HepG2 (cell line): ENCODE results near the gene TNFRSF6B. TPM values are rescaled to one million over a fixed set of nuclear protein-coding genes. Genes with fewer than 3 reads are reported as not detected.

Experiments
- DNMT3B ChIP-seq: conservative IDR thresholded peaks from 2 replicates; pipeline ENCODE4 v1.6.1; 2016; ENCODE audit warnings: missing biosample characterization, control low read depth
- GATAD1 ChIP-seq: IDR thresholded peaks from 2 replicates; pipeline ENCODE4 v1.6.1; 2016; ENCODE audit warnings: missing genetic modification reagents, missing compliant biosample characterization
- HNF4A ChIP-seq: sonication (generic); formaldehyde crosslinking; IDR thresholded peaks from 2 replicates; pipeline ENCODE4 v1.4.0; 2020; ENCODE audit warnings: missing genetic modification reagents
- JUN ChIP-seq: sonication (generic); formaldehyde crosslinking; IDR thresholded peaks from 2 replicates; pipeline ENCODE4 v1.4.0; 2020; ENCODE audit warnings: mild to moderate bottlenecking, missing genetic modification reagents
- KLF15 ChIP-seq: sonication (generic); formaldehyde crosslinking; IDR thresholded peaks from 2 replicates; pipeline ENCODE4 v1.8.1; 2023; ENCODE audit warnings: borderline replicate concordance, mild to moderate bottlenecking, inconsistent platforms, missing genetic modification reagents, mixed read lengths
- NAIF1 ChIP-seq: sonication (generic); formaldehyde crosslinking; IDR thresholded peaks from 2 replicates; pipeline ENCODE4 v1.5.0; 2020; ENCODE audit warnings: mild to moderate bottlenecking, missing genetic modification reagents, borderline replicate concordance
- POLR2AphosphoS2 ChIP-seq: IDR thresholded peaks from 2 replicates; pipeline ENCODE4 v1.6.1; 2011; ENCODE audit warnings: low read depth, low read length, improper control_type of control experiment
- POLR2G ChIP-seq: fragments of 200-400 bp; formaldehyde crosslinking; IDR thresholded peaks from 2 replicates; pipeline ENCODE4 v1.6.1; 2018; ENCODE audit warnings: mild to moderate bottlenecking, low read depth, low read length, moderate library complexity
- RFX5 ChIP-seq: IDR thresholded peaks from 2 replicates; pipeline ENCODE4 v1.6.1; 2011; ENCODE audit warnings: low read depth, low read length, improper control_type of control experiment
- ZNF615 ChIP-seq: sonication (generic); formaldehyde crosslinking; IDR thresholded peaks from 2 replicates; pipeline ENCODE4 v1.5.0; 2020; ENCODE audit warnings: mild to moderate bottlenecking, missing genetic modification reagents, borderline replicate concordance
- ZNF777 ChIP-seq: sonication (generic); formaldehyde crosslinking; IDR thresholded peaks from 2 replicates; pipeline ENCODE4 v1.4.0; 2020; ENCODE audit warnings: missing genetic modification reagents
- polyA plus RNA-seq, 8 experiments: library from polyadenylated mRNA; depleted of rRNA in 3 of 8; stranded (reverse) in 7 of 8; unstranded in 1 of 8; fragments of >200 nt; fragmentation: Illumina TruSeq in 4 of 8; extraction: Trizol in 4 of 8; gene quantifications; 2 replicates each; pipeline versions ENCODE4 v1.2.1 to v1.2.3, GENCODE V29; 2011 to 2016; ENCODE audit warnings: low read depth in 4 of 8, missing spikeins in 1 of 8, mixed read lengths in 1 of 8; ENCODE audit not compliant: insufficient read depth in 1 of 8
- total RNA-seq, 5 experiments: library from RNA; depleted of rRNA; stranded (reverse); fragments of >200 nt; fragmentation: Illumina TruSeq; extraction: Trizol; gene quantifications; 2 replicates each; pipeline ENCODE4 v1.2.3, GENCODE V29; 2016; ENCODE audit warnings: low read depth in 1 of 5
- TF ChIP-seq, protein P1 (sequence below): sonication (generic); formaldehyde crosslinking; IDR thresholded peaks from 2 replicates; pipeline ENCODE4 v1.8.1; 2023; ENCODE audit warnings: mild to moderate bottlenecking, missing genetic modification reagents
- TF ChIP-seq, protein P2 (sequence below): sonication (generic); formaldehyde crosslinking; IDR thresholded peaks from 2 replicates; pipeline ENCODE4 v1.8.1; 2023; ENCODE audit warnings: missing genetic modification reagents, mild to moderate bottlenecking, borderline replicate concordance
- TF ChIP-seq, protein P3 (sequence below): sonication (generic); formaldehyde crosslinking; IDR thresholded peaks from 2 replicates; pipeline ENCODE4 v1.4.0; 2020; ENCODE audit warnings: missing genetic modification reagents, borderline replicate concordance
- TF ChIP-seq, protein P4 (sequence below): sonication (generic); formaldehyde crosslinking; IDR thresholded peaks from 2 replicates; pipeline ENCODE4 v1.4.0; 2020; ENCODE audit warnings: missing genetic modification reagents, borderline replicate concordance
- TF ChIP-seq, protein P5 (sequence below): sonication (generic); formaldehyde crosslinking; IDR thresholded peaks from 2 replicates; pipeline ENCODE4 v1.5.0; 2020; ENCODE audit warnings: missing genetic modification reagents
- TF ChIP-seq, protein P6 (sequence below): sonication (generic); formaldehyde crosslinking; conservative IDR thresholded peaks from 2 replicates; pipeline ENCODE4 v1.8.0; 2022; ENCODE audit warnings: mild to moderate bottlenecking, moderate library complexity, missing genetic modification reagents

The TNFRSF6B gene
- total and polyA plus RNA-seq, 2 of the 13 experiments (the other 11 are each of a cell fraction or from before 2014, with no cell fraction given), result 0.24 TPM; not detected in 1

DNA sequence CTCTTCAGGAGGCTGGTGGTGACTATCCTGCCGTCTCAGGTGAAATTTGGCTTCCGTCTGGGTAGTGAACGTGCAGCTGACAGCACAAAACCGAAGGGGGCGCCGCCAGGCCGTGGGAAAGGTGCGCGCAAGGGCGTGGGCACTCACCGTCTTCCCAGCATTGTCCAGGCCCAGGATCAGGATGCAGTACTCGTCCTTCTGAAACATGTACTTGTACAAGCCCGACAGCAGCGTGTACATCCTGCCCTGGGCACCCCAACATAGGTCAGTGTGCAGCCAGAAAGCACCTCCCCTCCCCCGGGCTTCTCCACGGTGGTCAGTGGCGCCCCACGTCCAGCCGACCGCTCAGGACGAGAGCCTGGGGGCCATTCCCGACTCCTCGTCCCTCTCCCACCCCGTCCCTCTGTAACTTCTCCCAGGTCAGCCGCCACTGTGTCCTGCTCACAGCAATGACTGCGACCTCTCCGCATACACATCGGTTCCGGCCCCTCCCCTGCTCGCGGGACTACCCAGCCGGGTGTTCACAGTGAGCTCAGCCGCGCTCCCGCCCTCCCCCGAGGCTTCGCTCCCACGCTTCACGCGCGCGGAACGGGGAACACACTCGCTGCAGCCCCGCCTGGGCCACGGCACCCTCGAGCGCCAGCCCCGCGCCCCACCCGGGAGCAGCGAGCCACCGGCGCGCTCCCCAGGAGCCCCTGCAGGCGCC lies 10.6 kb downstream of the TNFRSF6B start (continued):
- TF ChIP-seq, protein P1, sequence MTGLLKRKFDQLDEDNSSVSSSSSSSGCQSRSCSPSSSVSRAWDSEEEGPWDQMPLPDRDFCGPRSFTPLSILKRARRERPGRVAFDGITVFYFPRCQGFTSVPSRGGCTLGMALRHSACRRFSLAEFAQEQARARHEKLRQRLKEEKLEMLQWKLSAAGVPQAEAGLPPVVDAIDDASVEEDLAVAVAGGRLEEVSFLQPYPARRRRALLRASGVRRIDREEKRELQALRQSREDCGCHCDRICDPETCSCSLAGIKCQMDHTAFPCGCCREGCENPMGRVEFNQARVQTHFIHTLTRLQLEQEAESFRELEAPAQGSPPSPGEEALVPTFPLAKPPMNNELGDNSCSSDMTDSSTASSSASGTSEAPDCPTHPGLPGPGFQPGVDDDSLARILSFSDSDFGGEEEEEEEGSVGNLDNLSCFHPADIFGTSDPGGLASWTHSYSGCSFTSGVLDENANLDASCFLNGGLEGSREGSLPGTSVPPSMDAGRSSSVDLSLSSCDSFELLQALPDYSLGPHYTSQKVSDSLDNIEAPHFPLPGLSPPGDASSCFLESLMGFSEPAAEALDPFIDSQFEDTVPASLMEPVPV (CRISPR knock-in tag), result no peak
- TF ChIP-seq HNF4A (CRISPR knock-in tag), result peak; percentile 28; the same call in 1 of the 2 replicates
- TF ChIP-seq ZNF615 (CRISPR knock-in tag), result no peak
- TF ChIP-seq, protein P2, sequence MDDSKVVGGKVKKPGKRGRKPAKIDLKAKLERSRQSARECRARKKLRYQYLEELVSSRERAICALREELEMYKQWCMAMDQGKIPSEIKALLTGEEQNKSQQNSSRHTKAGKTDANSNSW (CRISPR knock-in tag), result no peak
- TF ChIP-seq RFX5, result no peak
- peak; percentile 89 for TF ChIP-seq GATAD1
- TF ChIP-seq ZNF777 (CRISPR knock-in tag), result peak; percentile 88
- no peak for TF ChIP-seq DNMT3B (CRISPR knock-in tag)
- TF ChIP-seq, protein P3, sequence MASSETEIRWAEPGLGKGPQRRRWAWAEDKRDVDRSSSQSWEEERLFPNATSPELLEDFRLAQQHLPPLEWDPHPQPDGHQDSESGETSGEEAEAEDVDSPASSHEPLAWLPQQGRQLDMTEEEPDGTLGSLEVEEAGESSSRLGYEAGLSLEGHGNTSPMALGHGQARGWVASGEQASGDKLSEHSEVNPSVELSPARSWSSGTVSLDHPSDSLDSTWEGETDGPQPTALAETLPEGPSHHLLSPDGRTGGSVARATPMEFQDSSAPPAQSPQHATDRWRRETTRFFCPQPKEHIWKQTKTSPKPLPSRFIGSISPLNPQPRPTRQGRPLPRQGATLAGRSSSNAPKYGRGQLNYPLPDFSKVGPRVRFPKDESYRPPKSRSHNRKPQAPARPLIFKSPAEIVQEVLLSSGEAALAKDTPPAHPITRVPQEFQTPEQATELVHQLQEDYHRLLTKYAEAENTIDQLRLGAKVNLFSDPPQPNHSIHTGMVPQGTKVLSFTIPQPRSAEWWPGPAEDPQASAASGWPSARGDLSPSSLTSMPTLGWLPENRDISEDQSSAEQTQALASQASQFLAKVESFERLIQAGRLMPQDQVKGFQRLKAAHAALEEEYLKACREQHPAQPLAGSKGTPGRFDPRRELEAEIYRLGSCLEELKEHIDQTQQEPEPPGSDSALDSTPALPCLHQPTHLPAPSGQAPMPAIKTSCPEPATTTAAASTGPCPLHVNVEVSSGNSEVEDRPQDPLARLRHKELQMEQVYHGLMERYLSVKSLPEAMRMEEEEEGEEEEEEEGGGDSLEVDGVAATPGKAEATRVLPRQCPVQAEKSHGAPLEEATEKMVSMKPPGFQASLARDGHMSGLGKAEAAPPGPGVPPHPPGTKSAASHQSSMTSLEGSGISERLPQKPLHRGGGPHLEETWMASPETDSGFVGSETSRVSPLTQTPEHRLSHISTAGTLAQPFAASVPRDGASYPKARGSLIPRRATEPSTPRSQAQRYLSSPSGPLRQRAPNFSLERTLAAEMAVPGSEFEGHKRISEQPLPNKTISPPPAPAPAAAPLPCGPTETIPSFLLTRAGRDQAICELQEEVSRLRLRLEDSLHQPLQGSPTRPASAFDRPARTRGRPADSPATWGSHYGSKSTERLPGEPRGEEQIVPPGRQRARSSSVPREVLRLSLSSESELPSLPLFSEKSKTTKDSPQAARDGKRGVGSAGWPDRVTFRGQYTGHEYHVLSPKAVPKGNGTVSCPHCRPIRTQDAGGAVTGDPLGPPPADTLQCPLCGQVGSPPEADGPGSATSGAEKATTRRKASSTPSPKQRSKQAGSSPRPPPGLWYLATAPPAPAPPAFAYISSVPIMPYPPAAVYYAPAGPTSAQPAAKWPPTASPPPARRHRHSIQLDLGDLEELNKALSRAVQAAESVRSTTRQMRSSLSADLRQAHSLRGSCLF (CRISPR knock-in tag), result no peak
- no peak for TF ChIP-seq KLF15
- peak; percentile 37; the same call in 1 of the 2 replicates for TF ChIP-seq NAIF1 (CRISPR knock-in tag)
- TF ChIP-seq, protein P4, sequence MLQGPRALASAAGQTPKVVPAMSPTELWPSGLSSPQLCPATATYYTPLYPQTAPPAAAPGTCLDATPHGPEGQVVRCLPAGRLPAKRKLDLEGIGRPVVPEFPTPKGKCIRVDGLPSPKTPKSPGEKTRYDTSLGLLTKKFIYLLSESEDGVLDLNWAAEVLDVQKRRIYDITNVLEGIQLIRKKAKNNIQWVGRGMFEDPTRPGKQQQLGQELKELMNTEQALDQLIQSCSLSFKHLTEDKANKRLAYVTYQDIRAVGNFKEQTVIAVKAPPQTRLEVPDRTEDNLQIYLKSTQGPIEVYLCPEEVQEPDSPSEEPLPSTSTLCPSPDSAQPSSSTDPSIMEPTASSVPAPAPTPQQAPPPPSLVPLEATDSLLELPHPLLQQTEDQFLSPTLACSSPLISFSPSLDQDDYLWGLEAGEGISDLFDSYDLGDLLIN, result peak; percentile 7; the same call in 1 of the 2 replicates
- no peak for TF ChIP-seq JUN (CRISPR knock-in tag)
- no peak for TF ChIP-seq POLR2G
- TF ChIP-seq POLR2AphosphoS2, result no peak
- TF ChIP-seq, protein P5, sequence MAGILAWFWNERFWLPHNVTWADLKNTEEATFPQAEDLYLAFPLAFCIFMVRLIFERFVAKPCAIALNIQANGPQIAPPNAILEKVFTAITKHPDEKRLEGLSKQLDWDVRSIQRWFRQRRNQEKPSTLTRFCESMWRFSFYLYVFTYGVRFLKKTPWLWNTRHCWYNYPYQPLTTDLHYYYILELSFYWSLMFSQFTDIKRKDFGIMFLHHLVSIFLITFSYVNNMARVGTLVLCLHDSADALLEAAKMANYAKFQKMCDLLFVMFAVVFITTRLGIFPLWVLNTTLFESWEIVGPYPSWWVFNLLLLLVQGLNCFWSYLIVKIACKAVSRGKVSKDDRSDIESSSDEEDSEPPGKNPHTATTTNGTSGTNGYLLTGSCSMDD (CRISPR knock-in tag), result no peak
- TF ChIP-seq, protein P6, sequence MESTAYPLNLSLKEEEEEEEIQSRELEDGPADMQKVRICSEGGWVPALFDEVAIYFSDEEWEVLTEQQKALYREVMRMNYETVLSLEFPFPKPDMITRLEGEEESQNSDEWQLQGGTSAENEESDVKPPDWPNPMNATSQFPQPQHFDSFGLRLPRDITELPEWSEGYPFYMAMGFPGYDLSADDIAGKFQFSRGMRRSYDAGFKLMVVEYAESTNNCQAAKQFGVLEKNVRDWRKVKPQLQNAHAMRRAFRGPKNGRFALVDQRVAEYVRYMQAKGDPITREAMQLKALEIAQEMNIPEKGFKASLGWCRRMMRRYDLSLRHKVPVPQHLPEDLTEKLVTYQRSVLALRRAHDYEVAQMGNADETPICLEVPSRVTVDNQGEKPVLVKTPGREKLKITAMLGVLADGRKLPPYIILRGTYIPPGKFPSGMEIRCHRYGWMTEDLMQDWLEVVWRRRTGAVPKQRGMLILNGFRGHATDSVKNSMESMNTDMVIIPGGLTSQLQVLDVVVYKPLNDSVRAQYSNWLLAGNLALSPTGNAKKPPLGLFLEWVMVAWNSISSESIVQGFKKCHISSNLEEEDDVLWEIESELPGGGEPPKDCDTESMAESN, result no peak
